Mammary epithelial cell (primary cell): Measurements from ENCODE around the gene IMMP2L.

Experiments used
- CTCF ChIP-seq, 2 donors: IDR thresholded peaks in 1 of 2; conservative IDR thresholded peaks in 1 of 2; 2 replicates each; pipeline ENCODE4 v1.5.1; 2011 to 2012; ENCODE audit warnings: inconsistent platforms in 2 of 2, low read length in 2 of 2, mild to moderate bottlenecking in 2 of 2, control low read depth in 1 of 2, low read depth in 1 of 2; ENCODE audit not compliant: insufficient read depth in 1 of 2; ENCODE audit errors: extremely low read depth in 1 of 2
- EZH2 ChIP-seq: IDR thresholded peaks from 2 replicates; pipeline ENCODE4 v1.6.1; 2012; ENCODE audit warnings: low read length, inconsistent platforms, borderline replicate concordance

- TF ChIP-seq CTCF (conservative IDR thresholded peaks at IDR 0.05 in 1 of 2, IDR thresholded peaks at IDR 0.05 in 1 of 2; ENCODE audit: extremely low read depth in 1 of 2, insufficient read depth in 1 of 2, low read depth in 1 of 2, low read length in 2 of 2) = no peak
- TF ChIP-seq EZH2 = no peak
These were observed 181.3 kb downstream of the IMMP2L start for GRCh38 chr7:111380945-111381344.
